H9 (cell line): ENCODE measurements around the gene VCAN. TPM values are rescaled to one million over a fixed set of nuclear protein-coding genes. Genes with fewer than 3 reads are reported as not detected.
A peak's percentile ranks its signal among the peaks of the same experiment; 100 is the strongest.

Experiments used
- DNase-seq: peaks from one replicate; pipeline ENCODE4 v3.0.0-alpha.2; 2017
- H2AFZ ChIP-seq: one replicate; pipeline ENCODE4 v1.6.1; 2013; ENCODE audit warnings: mild to moderate bottlenecking, low read length, control low read depth, moderate library complexity
- H2AK5ac ChIP-seq: 2 replicates; pipeline ENCODE4 v1.6.1; 2013; ENCODE audit warnings: low read length, control low read depth, mixed read lengths; ENCODE audit not compliant: insufficient read length
- H2BK120ac ChIP-seq: one replicate; pipeline ENCODE4 v1.6.1; 2013; ENCODE audit warnings: low read depth, mild to moderate bottlenecking, low read length, control low read depth, inconsistent platforms; ENCODE audit not compliant: poor library complexity, severe bottlenecking
- H2BK12ac ChIP-seq: 2 replicates; pipeline ENCODE4 v1.6.1; 2013; ENCODE audit warnings: low read length, control low read depth, mixed read lengths, low read depth; ENCODE audit not compliant: insufficient read length
- H2BK15ac ChIP-seq: 2 replicates; pipeline ENCODE4 v1.6.1; 2013; ENCODE audit warnings: low read depth, low read length, control low read depth
- H2BK20ac ChIP-seq: one replicate; pipeline ENCODE4 v1.6.1; 2013; ENCODE audit warnings: low read depth, mild to moderate bottlenecking, low read length, control low read depth, inconsistent platforms; ENCODE audit not compliant: poor library complexity, severe bottlenecking
- H2BK5ac ChIP-seq: 2 replicates; pipeline ENCODE4 v1.6.1; 2013; ENCODE audit warnings: low read length, control low read depth, mixed read lengths; ENCODE audit not compliant: insufficient read length
- H3K14ac ChIP-seq: 2 replicates; pipeline ENCODE4 v1.6.1; 2013; ENCODE audit warnings: low read length, control low read depth; ENCODE audit not compliant: insufficient read depth
- H3K18ac ChIP-seq: 2 replicates; pipeline ENCODE4 v1.6.1; 2013; ENCODE audit warnings: low read depth, mild to moderate bottlenecking, mixed read lengths, low read length, control low read depth; ENCODE audit not compliant: insufficient read length
- H3K23ac ChIP-seq: 2 replicates; pipeline ENCODE4 v1.6.1; 2013; ENCODE audit warnings: low read length, control low read depth, mixed read lengths, low read depth; ENCODE audit not compliant: insufficient read length
- H3K23me2 ChIP-seq: 2 replicates; pipeline ENCODE4 v1.6.1; 2013; ENCODE audit warnings: low read depth, mild to moderate bottlenecking, mixed read lengths, low read length, control low read depth; ENCODE audit not compliant: insufficient read length, poor library complexity, severe bottlenecking
- H3K27ac ChIP-seq: 2 replicates; pipeline ENCODE4 v1.5.1; 2013; ENCODE audit warnings: low read length, control low read depth, mixed read lengths, low read depth; ENCODE audit not compliant: insufficient read length
- H3K27me3 ChIP-seq: 2 replicates; pipeline ENCODE4 v1.6.1; 2013; ENCODE audit warnings: low read length, control low read depth, inconsistent platforms; ENCODE audit not compliant: insufficient read depth
- H3K4ac ChIP-seq: 2 replicates; pipeline ENCODE4 v1.6.1; 2013; ENCODE audit warnings: low read depth, mild to moderate bottlenecking, control low read depth, inconsistent platforms, low read length, moderate library complexity
- H3K4me1 ChIP-seq: 2 replicates; pipeline ENCODE4 v1.6.1; 2013; ENCODE audit warnings: low read length, control low read depth, inconsistent platforms; ENCODE audit not compliant: insufficient read depth
- H3K4me2 ChIP-seq: 2 replicates; pipeline ENCODE4 v1.6.1; 2013; ENCODE audit warnings: low read length, control low read depth, mixed read lengths; ENCODE audit not compliant: insufficient read length, insufficient read depth
- H3K56ac ChIP-seq: 2 replicates; pipeline ENCODE4 v1.6.1; 2013; ENCODE audit warnings: low read depth, mild to moderate bottlenecking, mixed read lengths, low read length, control low read depth; ENCODE audit not compliant: insufficient read length
- H3K79me1 ChIP-seq: 2 replicates; pipeline ENCODE4 v1.6.1; 2013; ENCODE audit warnings: low read depth, mild to moderate bottlenecking, moderate library complexity, low read length, control low read depth, inconsistent platforms; ENCODE audit not compliant: insufficient read depth, poor library complexity, severe bottlenecking
- H3K79me2 ChIP-seq: 2 replicates; pipeline ENCODE4 v1.6.1; 2013; ENCODE audit warnings: low read length, control low read depth, inconsistent platforms; ENCODE audit not compliant: insufficient read depth
- H3K9ac ChIP-seq: 2 replicates; pipeline ENCODE4 v1.6.1; 2013; ENCODE audit warnings: low read length, control low read depth, mixed read lengths; ENCODE audit not compliant: insufficient read length; ENCODE audit errors: extremely low read depth
- H3K9me3 ChIP-seq: one replicate; pipeline ENCODE4 v1.6.1; 2013; ENCODE audit warnings: low read depth, low read length, inconsistent platforms; ENCODE audit not compliant: control insufficient read depth
- H3T11ph ChIP-seq: one replicate; pipeline ENCODE4 v1.6.1; 2013; ENCODE audit warnings: mild to moderate bottlenecking, low read length, control low read depth, inconsistent platforms
- H4K20me1 ChIP-seq: one replicate; pipeline ENCODE4 v1.6.1; 2013; ENCODE audit not compliant: control insufficient read depth, insufficient read length, insufficient read depth
- H4K5ac ChIP-seq: 2 replicates; pipeline ENCODE4 v1.6.1; 2013; ENCODE audit warnings: low read depth, mild to moderate bottlenecking, mixed read lengths, low read length, control low read depth; ENCODE audit not compliant: insufficient read length
- H4K8ac ChIP-seq: replicated peaks from 2 replicates; pipeline ENCODE4 v1.6.1; 2013; ENCODE audit warnings: low read length, control low read depth, mixed read lengths, low read depth; ENCODE audit not compliant: insufficient read length
- H4K91ac ChIP-seq: 2 replicates; pipeline ENCODE4 v1.6.1; 2013; ENCODE audit warnings: low read depth, mild to moderate bottlenecking, moderate library complexity, mixed read lengths, low read length, control low read depth; ENCODE audit not compliant: insufficient read length
- H3K27ac Mint-ChIP-seq, 3 experiments: 2 replicates in 2 of 3; 3 replicates in 1 of 3; pipeline ENCODE4 v1.8.0; 2020 to 2021; ENCODE audit warnings: mixed read lengths in 3 of 3, mild to moderate bottlenecking in 1 of 3, moderate library complexity in 1 of 3
- H3K27me3 Mint-ChIP-seq: 2 replicates; pipeline ENCODE4 v1.8.0; 2021; ENCODE audit warnings: low read depth, mild to moderate bottlenecking, moderate library complexity, mixed read lengths
- H3K36me3 Mint-ChIP-seq, 3 experiments: 2 replicates in 2 of 3; 3 replicates in 1 of 3; pipeline ENCODE4 v1.8.0; 2020 to 2021; ENCODE audit warnings: low read depth in 3 of 3, mixed read lengths in 3 of 3; ENCODE audit not compliant: insufficient read depth in 1 of 3
- H3K4me1 Mint-ChIP-seq, 2 experiments: 2 replicates each; pipeline ENCODE4 v1.8.0; 2020; ENCODE audit warnings: mixed read lengths in 2 of 2
- H3K4me3 Mint-ChIP-seq, 2 experiments: 2 replicates in 1 of 2; 3 replicates in 1 of 2; pipeline ENCODE4 v1.8.0; 2020 to 2021; ENCODE audit warnings: mild to moderate bottlenecking in 2 of 2, mixed read lengths in 2 of 2, moderate library complexity in 1 of 2
- H3K9me3 Mint-ChIP-seq, 2 experiments: 2 replicates in 1 of 2; 3 replicates in 1 of 2; pipeline ENCODE4 v1.8.0; 2020; ENCODE audit warnings: mild to moderate bottlenecking in 2 of 2, mixed read lengths in 2 of 2, moderate library complexity in 1 of 2
- CTCF ChIP-seq: fragments of 200-600 bp; sonication (generic); conservative IDR thresholded peaks from 3 replicates; pipeline ENCODE4 v1.8.0; 2021; ENCODE audit warnings: antibody characterized with exemption, mild to moderate bottlenecking
- WGBS: extraction: QIAGEN DNeasy Blood & Tissue Kit; methylation state at CpG from one replicate; pipeline ENCODE4 v1.1.7; 2013; ENCODE audit warnings: missing lambda C conversion rate, low lambda C conversion rate, mixed read lengths; ENCODE audit not compliant: insufficient read length; ENCODE audit errors: extremely low coverage; 5-methylcytosine and 5-hydroxymethylcytosine counted together
- total RNA-seq: library from RNA; stranded (reverse); gene quantifications from 2 replicates; pipeline ENCODE4 v1.2.1, GENCODE V29; 2021

VCAN gene
- total RNA-seq, 1 experiment from 2014 or later = 278 TPM

- no peak for DNase-seq
These were observed 4.6 kb downstream of the VCAN start for GRCh38 chr5:83475935-83476814.

More at GRCh38 chr5:83475935-83476814, 4.6 kb downstream of the VCAN start:
- Mint-ChIP-seq H3K4me1 (peaks cover 42 to 52% of the 10 kb centered on the region in 2 experiments), H3K27me3 (no peaks in the 10 kb centered on the region), H3K9me3 (no peaks in the 10 kb centered on the region; a peak in 2 of 5 replicates), H3K4me3 (peak overlapping the region; percentile 68 to 92), H3K27ac (peak overlapping the region; percentile 35 to 96 (median 92)), H3K36me3 (peaks cover 4 to 30% (median 10%) of the 10 kb centered on the region in 3 experiments; a peak in 6 of 7 replicates)
- no peak overlapping the region for H4K5ac ChIP-seq
- H2BK20ac ChIP-seq = no peak overlapping the region
- no peak overlapping the region for H2AK5ac ChIP-seq
- H3T11ph ChIP-seq = no peak overlapping the region
- H3K79me2 ChIP-seq = peaks cover 28% of the 10 kb centered on the region; the same call in 1 of the 2 replicates
- no peaks in the 10 kb centered on the region for H3K9me3 ChIP-seq
- no peaks in the 10 kb centered on the region for H3K79me1 ChIP-seq
- no peak overlapping the region for H2AFZ ChIP-seq
- no peak overlapping the region for H3K18ac ChIP-seq
- H3K4ac ChIP-seq = no peak overlapping the region
- peaks cover 33% of the 10 kb centered on the region for H3K23me2 ChIP-seq
- H3K14ac ChIP-seq = no peak overlapping the region
- no peaks in the 10 kb centered on the region for H4K20me1 ChIP-seq
- H3K56ac ChIP-seq = no peak overlapping the region
- H3K4me2 ChIP-seq = peak overlapping the region; percentile 55
- H2BK12ac ChIP-seq = no peak overlapping the region
- H3K4me1 ChIP-seq = peaks cover 8% of the 10 kb centered on the region; the same call in 1 of the 2 replicates
- H3K27me3 ChIP-seq = no peaks in the 10 kb centered on the region
- peak overlapping the region; percentile 90 for H3K27ac ChIP-seq
- no peak overlapping the region for H2BK15ac ChIP-seq
- no peak overlapping the region for H3K23ac ChIP-seq
- TF ChIP-seq CTCF = no peak
- no peak overlapping the region for H2BK5ac ChIP-seq
- no CpG with 5 or more reads among the region's 5 CpGs for WGBS
- peak overlapping the region; percentile 35 for H3K9ac ChIP-seq
- no peak overlapping the region for H4K8ac ChIP-seq
- H4K91ac ChIP-seq = no peak overlapping the region
- no peak overlapping the region for H2BK120ac ChIP-seq
